ENCODE measurements around the gene SIDT2. TPM values are rescaled to one million over a fixed set of nuclear protein-coding genes. Genes with fewer than 3 reads are reported as not detected.

The SIDT2 gene
- total RNA-seq, 1 donor from 2014 or later: 190 TPM

- Histone ChIP-seq H3K27me3 (ENCODE audit: low read depth) (no peaks in the 10 kb centered on the region), H3K4me3 (no peak overlapping the region), H3K9me3 (no peaks in the 10 kb centered on the region), H3K4me1 (peaks cover 33% of the 10 kb centered on the region), H3K27ac (peak overlapping the region; percentile 18), H3K36me3 (peaks cover 51% of the 10 kb centered on the region)
- DNase-seq (peak; percentile 70), ATAC-seq (peak; percentile 60 to 62)
- intact Hi-C loops (cut with DNase I): no loop called here
- TF ChIP-seq CTCF (IDR thresholded peaks at IDR 0.05): no peak
Measured at GRCh38 chr11:117183724-117184349, 5.3 kb downstream of the SIDT2 start.

- no peak for ATAC-seq
- H3K36me3 ChIP-seq: peaks cover 71% of the 10 kb centered on the region
Measured at GRCh38 chr11:117185736-117186430, 7.3 kb downstream of the SIDT2 start.

GRCh38 chr11:117186431-117186761 lies 7.9 kb downstream of the SIDT2 start:
- no peak for TF ChIP-seq CTCF (IDR thresholded peaks at IDR 0.05)
- peaks cover 19% of the 10 kb centered on the region for H3K4me1 ChIP-seq
- no peak for ATAC-seq
- intact Hi-C loops (cut with DNase I): no loop called here
- peaks cover 76% of the 10 kb centered on the region for H3K36me3 ChIP-seq
- H3K27ac ChIP-seq: peak overlapping the region; percentile 64
- H3K27me3 ChIP-seq (ENCODE audit: low read depth): no peaks in the 10 kb centered on the region
- H3K9me3 ChIP-seq: no peaks in the 10 kb centered on the region
- H3K4me3 ChIP-seq: peak overlapping the region; percentile 20
- peak; percentile 20 for DNase-seq

More at GRCh38 chr11:117185736-117186430, 7.3 kb downstream of the SIDT2 start:
- Histone ChIP-seq H3K4me3 (peak overlapping the region; percentile 20), H3K4me1 (peaks cover 24% of the 10 kb centered on the region), H3K9me3 (no peaks in the 10 kb centered on the region), H3K27ac (peak overlapping the region; percentile 64), H3K27me3 (ENCODE audit: low read depth) (no peaks in the 10 kb centered on the region)
- intact Hi-C loops (cut with DNase I): no loop called here
- DNase-seq: peak; percentile 27
- TF ChIP-seq CTCF (IDR thresholded peaks at IDR 0.05): no peak

GRCh38 chr11:117187007-117187406 lies 8.5 kb downstream of the SIDT2 start:
- intact Hi-C loops (cut with DNase I): no loop called here
- ATAC-seq (no peak), DNase-seq (peak; percentile 40)
- TF ChIP-seq CTCF (IDR thresholded peaks at IDR 0.05): no peak
- Histone ChIP-seq H3K27me3 (ENCODE audit: low read depth) (no peaks in the 10 kb centered on the region), H3K4me3 (peak overlapping the region; percentile 20), H3K4me1 (peaks cover 16% of the 10 kb centered on the region), H3K9me3 (no peaks in the 10 kb centered on the region), H3K36me3 (peaks cover 78% of the 10 kb centered on the region), H3K27ac (peak overlapping the region; percentile 64)

GRCh38 chr11:117187428-117187798 lies 8.9 kb downstream of the SIDT2 start:
- intact Hi-C loops (cut with DNase I): no loop called here
- no peak for DNase-seq
- TF ChIP-seq CTCF (IDR thresholded peaks at IDR 0.05): no peak
- Histone ChIP-seq H3K36me3 (peaks cover 78% of the 10 kb centered on the region), H3K27ac (peak overlapping the region; percentile 64), H3K4me1 (peaks cover 16% of the 10 kb centered on the region), H3K9me3 (no peaks in the 10 kb centered on the region), H3K27me3 (ENCODE audit: low read depth) (no peaks in the 10 kb centered on the region), H3K4me3 (peak overlapping the region; percentile 20)
- no peak for ATAC-seq
